HG03196 (cell line): ENCODE measurements around the gene RIPOR2.

Experiments used
- ATAC-seq: cut with Tn5 transposase; IDR thresholded peaks from one replicate; pipeline ENCODE4 v1.9.1; 2021; ENCODE audit not compliant: unreplicated experiment

The RIPOR2 gene, protein sequence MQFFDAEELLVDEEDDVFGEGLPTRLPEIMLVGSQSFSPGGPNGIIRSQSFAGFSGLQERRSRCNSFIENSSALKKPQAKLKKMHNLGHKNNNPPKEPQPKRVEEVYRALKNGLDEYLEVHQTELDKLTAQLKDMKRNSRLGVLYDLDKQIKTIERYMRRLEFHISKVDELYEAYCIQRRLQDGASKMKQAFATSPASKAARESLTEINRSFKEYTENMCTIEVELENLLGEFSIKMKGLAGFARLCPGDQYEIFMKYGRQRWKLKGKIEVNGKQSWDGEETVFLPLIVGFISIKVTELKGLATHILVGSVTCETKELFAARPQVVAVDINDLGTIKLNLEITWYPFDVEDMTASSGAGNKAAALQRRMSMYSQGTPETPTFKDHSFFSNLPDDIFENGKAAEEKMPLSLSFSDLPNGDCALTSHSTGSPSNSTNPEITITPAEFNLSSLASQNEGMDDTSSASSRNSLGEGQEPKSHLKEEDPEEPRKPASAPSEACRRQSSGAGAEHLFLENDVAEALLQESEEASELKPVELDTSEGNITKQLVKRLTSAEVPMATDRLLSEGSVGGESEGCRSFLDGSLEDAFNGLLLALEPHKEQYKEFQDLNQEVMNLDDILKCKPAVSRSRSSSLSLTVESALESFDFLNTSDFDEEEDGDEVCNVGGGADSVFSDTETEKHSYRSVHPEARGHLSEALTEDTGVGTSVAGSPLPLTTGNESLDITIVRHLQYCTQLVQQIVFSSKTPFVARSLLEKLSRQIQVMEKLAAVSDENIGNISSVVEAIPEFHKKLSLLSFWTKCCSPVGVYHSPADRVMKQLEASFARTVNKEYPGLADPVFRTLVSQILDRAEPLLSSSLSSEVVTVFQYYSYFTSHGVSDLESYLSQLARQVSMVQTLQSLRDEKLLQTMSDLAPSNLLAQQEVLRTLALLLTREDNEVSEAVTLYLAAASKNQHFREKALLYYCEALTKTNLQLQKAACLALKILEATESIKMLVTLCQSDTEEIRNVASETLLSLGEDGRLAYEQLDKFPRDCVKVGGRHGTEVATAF

DNA sequence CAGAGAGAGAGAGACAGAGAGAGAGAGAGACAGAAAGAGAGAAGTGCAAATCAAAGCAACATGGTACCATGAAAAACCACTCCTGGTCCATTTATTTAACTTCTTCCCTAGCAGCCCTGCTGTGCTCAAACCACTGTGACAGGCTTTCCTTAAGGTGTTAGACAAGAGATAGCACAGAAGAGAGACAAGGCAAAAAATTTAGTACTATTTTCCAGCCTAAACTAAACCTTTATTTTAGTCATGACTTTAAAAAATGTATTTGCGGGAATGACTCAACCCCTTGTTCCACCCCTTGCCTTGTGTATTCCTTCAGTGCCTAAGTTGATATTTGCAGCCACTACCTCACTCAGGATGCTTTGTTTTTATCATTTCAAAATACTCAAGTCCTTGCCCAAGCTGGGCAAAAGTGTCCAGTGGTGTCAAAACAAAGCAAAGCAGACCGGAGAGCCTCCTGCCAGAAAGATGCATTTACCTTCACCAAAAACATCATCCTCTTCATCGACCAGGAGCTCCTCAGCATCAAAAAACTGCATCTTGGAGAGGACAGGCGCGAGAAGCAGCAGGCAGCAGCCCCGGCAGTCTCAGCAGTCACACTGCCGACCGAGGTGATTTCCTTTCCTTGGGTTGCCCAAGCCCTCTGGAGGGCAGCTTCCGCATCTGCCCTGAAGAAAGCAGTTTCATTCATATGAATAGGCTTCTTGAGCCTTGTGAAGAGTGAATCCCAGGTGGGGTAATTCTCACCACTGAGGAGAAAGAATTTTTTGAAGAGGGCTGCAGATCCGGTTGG lies at the start of gene RIPOR2:
TSS of gene RIPOR2 (minus strand) at position 595 of the 787 bp plus-strand sequence. CDS start at position 533, 62 bp downstream.
- ATAC-seq: peak; percentile 35

DNA sequence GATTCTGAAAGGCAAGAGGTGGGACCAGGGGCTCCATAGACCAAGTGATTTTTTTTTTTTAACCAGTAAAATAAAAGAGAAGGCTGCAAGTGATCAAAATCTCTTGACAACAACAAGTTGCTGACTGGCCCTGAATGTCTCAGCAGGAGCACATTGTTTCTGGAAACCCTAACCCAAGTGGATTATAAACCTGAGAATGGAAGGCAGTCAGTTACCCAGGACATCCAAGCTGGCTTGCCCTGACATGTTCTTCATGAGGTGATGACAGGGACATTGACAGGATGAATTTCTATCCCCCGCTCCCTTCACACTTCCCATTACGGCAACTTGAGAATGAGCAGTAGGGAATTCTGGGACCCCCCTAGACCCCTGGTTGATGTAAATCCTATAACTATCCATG lies 49.6 kb upstream of the RIPOR2 start:
- no peak for ATAC-seq

DNA sequence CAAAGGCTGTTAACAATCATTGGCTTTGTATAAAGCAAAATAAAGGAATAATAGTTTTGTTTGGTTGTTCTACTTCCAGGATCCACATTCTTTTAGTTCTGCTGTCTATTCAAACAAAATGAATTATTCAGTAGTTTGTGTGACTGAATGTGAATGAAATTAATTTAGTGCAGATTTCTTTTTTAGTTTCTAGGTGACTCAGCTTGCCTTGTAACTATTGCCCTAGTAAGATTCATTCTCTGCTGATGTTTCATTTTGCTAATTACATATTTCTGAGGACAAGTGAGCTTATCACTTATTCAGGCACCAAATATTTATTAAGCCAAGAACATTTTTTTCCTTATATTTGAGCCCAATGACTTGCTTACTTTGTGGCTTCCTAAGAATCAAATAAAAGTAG lies 46.5 kb upstream of the RIPOR2 start:
- ATAC-seq: no peak

DNA sequence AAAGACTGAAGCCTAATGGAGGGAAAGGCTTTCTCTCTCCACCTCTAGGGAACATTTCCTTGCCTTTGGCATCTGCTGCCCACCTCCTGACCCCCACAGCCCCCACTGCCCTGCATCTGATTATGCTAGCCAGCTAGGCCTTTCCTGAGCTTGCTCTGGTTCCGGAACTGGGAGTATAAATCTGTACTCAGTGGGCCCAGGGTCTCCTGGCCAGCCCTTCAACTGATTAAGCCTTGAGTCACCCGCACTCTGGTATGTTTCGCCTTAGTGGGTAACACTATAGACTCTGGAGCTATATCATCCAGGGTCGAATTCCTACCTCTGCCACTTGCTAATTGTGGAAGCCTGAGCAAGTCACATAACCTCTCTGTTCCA lies 45.6 kb upstream of the RIPOR2 start:
- no peak for ATAC-seq

DNA sequence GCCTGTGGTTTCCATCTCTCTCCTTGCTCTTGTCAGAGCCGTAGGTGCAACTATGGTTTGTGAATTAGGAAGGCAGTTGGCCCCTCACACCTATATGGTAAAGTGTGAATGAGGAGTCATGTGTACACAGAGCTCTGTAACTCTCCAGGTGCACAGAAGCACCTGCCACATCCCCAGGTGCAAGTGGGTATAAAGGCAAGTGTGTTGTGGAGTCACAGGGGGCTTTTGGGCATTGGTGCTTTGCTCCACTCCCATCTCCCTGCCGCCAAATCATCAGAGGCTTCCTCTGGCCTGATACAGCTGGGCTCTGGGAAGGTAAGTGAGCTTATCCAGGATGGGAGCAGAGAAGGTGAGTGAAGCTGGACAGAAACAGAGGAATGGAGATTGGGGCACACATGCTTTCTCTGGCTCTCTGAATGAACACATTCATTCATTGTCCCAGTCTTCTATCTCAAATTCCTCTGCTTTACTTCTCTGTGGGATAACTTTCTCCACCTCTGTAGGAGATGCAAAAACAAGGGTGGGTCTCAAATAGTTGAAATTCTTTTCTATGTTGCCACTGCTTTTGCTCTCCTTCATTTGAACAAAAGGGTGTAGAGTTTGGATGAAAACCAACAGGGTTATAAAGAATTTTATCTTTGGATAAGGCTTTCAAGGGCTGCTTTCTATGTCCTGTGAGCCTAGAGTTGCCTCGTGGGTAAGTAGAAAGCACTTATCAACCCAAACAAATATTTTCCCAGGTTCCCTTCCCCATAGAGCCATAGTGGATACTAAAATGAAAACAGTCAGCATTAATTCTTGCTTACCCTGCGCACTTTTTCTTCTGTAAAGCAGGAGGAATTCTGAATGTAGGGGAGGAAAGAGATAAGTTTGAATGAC lies 45.0 kb upstream of the RIPOR2 start:
- ATAC-seq: no peak

DNA sequence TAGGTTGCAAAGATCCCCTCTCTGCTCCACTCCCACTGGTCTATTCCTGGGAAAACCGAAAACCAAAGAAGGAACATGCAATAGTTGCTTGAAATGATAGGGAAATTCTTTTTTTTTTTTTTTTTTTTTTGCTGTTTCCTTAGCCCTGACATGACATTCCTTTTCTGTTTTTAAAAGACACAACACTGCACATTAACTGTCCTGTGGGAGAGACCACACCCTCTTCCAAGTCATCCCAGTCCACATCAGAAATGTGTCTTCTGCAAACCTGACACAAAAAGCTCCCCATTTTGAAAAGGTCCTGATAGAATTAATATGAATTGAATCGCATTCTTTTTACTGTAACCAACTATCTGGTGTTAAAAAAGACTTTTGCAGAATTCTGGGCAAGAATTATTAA lies 43.4 kb upstream of the RIPOR2 start:
- no peak for ATAC-seq

DNA sequence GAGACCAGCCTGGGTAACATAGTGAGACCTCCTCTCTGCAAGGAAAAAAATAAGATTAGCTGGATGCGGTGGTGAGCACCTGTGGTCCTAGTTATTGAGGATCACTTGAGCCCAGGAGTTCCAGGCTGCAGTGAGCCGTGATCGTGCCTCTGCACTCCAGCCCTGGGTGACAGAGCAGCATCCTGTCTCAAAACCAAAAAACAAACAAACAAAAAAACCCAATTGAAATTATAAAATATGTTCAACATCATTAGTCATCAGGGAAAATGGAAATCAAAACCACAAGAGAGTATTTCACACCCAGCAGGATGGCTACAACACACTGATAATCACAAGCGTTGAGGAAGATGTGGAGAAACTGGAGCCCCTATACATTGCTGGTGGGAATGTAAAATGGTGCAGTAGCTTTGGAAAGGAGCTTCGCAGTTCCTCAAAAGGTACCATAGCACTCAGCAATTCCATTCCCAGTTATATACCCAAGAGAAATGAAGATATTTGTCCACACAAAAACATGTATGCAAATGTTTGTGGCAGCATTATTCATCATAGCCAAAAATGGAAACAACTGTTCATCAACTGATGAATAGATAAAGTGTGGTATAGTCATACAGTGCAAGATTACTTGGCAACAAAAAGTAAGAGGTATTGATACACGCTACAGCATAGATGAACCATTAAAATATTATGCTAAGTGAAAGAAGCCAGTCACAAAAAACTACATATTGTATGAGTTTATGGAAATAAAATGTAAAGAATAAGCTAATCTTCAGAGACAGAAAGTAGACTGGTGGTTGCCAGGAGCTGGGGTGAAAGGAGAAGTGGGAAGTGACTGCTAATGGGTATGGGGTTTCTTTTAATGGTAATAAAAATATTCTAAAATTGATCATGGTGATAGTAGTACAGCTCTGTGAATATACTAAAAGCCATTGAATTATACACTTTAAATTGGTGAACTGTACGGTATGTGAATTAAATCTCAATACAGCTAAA lies 38.7 kb upstream of the RIPOR2 start:
- ATAC-seq: peak; percentile 63

DNA sequence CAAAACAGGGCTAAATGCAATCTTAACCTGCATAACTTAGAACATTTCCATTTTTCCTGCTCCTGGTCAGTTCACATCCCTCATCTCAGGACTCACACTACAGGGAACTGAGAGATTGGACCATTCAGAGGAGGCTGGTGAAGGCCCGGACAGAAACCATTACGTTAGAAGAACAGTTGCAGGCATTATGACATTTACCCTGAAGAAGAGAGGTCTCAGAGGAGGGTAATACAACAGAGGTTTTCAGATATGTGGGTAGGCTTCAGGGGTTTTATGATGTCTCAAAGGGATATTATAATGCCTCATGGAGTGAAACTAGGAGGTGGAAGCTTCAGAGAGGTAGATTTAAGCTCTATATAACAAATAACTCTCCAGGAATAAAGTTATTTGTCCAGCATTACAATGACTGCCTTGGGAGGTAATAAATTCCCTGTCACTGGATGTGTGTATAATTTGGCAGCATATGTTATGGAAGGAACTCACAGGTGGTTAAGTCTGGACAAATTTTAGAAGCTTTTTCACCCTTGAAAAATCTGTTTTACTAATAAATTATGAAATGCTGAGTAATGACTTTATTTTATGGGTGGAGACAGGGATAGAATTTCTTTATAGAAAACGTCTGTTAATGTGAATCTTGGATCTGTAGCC lies 36.7 kb upstream of the RIPOR2 start:
- ATAC-seq: no peak

DNA sequence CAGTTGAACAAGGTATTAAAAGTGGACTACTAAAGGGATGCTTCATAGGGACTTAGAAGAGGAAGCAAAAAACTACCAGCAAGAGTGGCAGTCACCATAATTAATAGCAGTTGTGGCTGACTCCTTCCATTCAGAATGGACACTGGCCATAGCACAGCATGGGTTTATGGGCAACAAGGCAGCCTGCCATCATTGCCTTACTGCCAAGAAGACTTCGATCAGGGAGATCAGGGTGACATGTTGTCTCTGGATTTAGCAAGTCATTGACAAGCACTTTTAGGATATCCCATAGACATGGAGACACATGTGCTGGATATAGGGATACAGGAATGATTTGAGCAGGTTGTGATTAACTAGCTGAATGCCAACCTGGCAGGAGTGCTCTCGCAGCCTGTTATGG lies 35.3 kb upstream of the RIPOR2 start:
- no peak for ATAC-seq

DNA sequence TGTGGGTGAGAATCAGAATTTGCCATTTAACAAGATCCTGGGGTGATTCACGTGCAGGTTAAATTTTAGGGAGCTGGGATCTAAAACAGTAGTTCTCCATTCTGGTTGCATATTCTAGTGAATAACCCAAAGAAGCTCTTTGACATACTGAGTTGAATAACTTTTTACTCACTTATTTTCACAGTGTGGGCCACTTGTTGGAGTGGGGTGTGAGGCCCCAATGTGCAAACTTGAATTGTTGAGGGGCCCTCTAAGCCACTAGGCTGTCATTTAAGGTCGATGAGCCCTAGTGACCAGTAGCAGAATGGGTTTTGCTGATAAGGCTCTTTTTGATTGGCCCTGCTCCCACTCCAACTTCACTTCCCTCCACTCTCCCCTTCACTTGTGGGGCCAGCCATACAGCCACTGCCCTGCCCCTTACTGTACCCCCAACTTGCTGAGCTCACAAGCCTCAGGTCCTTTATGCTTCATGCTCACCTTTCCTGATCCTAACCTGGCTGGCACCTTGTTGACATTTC lies 33.6 kb upstream of the RIPOR2 start:
- ATAC-seq: no peak

DNA sequence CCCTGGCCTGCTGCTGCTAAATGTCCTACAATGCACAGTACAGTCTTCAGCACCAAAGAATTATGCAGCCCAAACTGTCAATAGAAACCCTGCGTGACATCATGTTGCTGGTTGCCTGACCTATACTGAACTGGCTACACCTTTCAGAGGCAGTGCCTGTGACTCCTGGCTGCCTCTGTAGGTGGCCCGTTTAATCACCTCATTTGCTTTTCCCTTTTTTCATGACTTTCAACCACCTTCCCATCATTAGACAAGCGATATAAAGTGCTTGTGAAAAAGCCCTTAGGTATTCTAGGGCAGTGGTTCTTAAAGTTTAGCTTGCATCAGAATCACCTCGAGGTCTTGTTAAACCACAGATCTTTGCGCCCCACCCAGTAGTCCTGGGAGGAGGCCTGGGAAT lies 33.0 kb upstream of the RIPOR2 start:
- no peak for ATAC-seq

DNA sequence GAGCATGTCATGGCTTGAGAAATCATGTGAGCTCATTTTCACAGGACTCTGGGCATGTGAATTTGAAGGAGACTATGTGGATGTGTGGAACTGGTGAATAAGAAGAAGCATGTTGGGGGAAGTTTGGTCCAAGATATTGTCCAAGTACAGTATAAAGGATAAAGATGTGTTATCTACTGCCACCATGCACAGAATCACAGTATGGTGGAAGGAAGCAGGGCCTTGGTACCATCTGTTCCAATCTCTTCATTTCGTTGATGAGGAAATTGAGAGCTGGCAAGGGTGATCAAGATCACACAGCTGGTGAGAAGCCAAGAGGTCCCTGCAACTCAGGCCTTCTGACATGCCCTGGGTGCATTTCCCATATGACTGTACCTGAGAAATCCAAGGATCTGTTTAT lies 31.5 kb upstream of the RIPOR2 start:
- no peak for ATAC-seq

DNA sequence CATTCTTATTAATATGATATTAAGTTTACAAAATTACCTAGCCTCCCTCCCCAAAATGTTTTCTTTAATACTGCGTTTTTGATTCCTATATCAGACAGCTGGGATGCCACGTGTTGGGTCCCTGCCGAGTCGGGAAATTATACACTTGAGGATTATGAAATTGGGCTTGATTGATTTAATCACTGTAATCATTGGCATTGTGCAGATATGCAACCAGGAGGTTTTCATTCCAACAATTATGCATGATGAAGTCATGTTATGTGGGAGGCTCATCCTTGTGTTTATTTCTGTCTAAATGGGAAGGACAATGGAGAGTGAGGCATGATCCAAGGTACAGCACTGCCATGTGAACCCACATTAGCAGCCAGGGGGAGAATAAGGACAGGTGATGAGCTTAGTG lies 30.6 kb upstream of the RIPOR2 start:
- ATAC-seq: no peak

DNA sequence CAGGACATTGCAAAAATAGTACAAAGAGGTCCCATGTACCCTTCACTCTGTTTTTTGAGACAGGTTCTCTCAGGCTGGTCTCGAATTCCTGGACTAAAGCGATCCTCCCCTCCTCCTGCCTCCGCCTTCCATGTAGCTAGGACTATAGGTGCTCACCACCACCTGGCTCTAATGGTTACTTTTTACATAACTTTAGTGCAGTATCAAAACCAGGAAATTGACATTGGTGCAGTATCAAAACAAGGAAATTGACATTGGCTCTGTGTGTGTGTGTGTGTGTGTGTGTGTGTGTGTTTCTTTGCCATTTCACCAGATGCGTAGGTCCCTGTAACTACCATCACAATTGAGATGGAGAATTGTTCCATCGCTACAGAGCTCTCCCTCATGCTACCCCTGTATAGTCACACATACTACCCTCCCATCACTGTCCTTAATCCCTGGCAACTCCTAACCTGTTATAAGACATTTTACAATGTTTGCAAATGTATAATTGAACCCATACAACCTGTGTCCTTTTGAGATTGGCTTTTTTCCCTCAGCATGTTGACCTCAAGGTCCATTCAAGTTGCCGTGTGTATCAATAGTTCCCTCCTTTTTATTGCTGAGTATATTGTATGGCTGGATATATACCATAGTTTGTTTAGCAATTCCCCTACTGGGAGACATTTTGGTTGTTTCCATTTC lies 28.3 kb upstream of the RIPOR2 start:
- no peak for ATAC-seq

DNA sequence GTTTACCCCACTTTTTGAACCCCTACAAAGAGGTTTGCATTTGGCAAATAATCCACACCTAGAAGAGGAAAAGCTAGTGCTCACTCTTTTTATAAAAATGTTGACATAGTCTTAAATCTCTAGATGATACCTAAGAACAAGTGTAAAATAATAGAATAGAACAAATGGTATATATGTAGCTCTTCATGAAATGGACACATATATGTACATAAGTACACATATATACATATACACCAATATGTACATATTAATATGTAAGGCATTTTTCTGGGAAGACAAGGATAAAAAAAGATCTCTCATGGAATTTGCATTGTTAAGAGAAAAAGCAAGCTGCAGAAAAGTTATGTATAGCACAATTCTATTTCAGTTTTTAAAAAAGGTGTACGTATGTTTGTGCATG lies 27.6 kb upstream of the RIPOR2 start:
- no peak for ATAC-seq

DNA sequence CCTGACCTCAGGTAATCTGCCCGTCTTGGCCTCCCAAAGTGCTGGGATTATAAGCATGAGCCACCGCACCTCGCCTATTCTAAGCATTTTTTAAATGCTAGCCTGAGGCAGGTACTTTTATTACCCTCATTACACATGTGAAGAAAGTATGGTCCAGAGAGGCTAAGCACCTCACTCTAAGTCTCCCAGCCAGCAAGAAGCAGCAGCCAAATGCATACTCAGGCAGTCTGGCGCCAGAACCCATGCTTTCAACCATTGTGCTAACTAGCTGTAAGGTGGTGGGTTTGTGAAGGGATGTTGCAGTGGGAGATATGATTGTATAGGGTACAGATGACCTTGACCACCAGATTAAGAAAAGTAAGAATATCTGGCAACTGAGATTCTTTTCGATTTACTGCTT lies 26.1 kb upstream of the RIPOR2 start:
- no peak for ATAC-seq

DNA sequence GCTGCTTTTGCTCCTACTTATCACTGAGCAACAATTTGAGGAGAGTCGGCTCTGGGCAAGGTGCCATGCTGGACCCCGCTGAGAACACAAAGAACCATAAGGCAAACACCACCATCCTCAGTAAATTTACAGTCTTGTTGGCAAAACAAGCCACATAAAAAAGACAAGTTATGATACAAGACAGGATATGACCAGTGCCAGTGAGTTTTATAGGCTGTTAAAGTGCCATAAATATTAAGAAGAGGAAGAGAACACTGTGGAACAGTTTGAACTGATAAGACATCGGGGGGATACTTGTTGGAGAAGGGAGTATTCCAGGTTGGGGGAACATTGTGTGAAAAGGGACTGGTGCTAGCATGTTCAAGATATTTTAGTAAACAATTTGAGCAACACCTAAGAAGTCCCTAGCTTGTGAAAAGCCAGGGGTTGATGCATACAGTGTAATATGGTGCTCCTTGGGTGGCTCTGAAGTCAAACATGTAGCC lies 25.3 kb upstream of the RIPOR2 start:
- no peak for ATAC-seq
